NCI-H460 (cell line): ENCODE measurements around the gene ZG16B. TPM values are rescaled to one million over a fixed set of nuclear protein-coding genes. Genes with fewer than 3 reads are reported as not detected.
A peak's percentile ranks its signal among the peaks of the same experiment; 100 is the strongest.

Experiments used
- DNase-seq: peaks from one replicate; pipeline ENCODE4 v3.0.0-alpha.2; 2016; ENCODE audit warnings: low read depth; ENCODE audit errors: extremely low read depth
- small RNA-seq, 2 experiments: library from RNA; depleted of rRNA; stranded (forward); fragments of <200 nt; gene quantifications; one replicate each; pipeline ENCODE3, GENCODE V24; 2014
- total RNA-seq: library from RNA; depleted of rRNA; stranded (reverse); fragments of >200 nt; shearing (Covaris generic); gene quantifications from 2 replicates; pipeline ENCODE4 v1.2.3, GENCODE V29; 2014; rRNA removed

ZG16B gene
- total RNA-seq, 1 experiment from 2014 or later = 18.7 TPM

DNA sequence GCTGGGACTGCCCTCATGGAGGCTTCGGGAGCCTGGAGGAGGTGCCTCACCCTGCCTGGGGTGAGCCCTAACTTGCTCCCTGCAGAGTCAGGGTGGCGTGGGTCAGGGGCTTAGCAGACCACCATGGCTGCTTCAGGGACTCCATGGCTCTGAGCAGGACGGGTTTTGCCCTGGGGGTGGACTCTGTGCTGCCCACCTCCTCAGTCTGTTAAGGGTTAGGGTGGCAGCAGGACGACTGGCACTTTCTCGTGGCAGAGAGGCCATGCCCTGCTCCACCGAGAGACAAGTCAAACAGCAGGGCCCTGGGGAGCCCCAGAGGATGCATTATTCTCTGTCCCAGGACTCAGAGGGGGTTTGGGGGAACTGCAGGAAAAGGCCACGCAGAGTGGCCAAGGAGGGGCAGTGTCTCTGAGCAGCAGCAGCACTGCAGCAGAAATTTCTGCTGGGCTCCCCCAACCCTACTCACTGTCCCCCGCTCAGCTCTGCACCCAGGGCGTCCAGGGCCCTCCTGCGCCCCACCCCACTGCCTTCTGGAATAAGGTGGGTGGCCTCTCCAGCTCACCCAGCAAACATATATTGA is 29.7 kb downstream of the ZG16B start:
- no peak for DNase-seq

DNA sequence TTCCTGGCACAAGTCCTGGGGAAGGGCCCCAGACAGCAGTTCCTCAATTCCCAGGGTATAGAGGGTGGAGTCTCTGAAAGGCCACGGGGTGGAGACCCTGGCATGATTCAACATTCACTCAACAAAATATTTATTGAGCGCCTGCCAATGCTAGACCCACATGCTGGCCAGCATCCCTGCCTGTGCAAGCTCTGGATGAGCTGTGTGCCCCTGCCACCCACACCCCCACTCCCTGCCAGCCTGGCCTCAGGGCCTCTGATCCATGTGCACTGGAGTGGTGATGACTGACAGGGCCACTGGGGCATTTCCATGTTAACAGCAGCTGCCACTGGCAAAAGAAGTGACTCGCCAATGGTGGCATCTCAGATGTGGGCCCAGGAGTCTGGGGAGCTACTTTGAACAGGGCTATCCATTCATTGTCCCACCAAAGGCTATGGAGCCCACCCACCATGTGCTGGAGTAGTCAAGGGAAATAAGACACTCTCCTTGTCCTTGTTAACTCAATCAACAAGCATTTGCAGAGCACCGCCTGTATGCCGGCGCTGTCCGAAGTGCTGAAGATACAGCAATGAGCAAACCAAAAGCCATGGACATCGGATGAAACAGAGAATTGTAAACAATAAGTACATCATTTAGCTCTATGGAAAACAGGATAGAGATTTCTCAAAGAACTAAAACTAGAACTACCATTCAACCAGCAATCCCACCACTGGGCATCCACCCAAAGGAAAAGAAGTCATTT is 30.9 kb downstream of the ZG16B start:
- DNase-seq = no peak

DNA sequence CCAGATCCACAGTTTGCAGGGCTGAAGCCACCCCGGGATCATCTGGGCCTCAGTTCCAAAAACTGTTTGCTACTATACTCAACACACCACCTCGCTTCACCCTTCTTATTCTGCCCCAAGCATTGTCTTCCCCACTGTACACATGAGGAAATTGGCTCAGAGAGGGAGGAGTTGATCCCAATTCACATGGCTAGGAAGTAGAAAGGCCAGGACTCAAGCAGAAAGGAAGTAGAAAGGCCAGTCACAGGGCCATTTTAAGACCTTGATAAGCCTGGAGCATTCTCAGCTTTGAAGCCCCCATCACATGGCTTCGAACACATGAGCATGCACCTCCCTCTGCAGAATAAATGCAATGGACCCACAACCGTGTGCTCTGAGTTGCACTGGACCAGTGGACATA is 35.5 kb downstream of the ZG16B start:
- DNase-seq = no peak

DNA sequence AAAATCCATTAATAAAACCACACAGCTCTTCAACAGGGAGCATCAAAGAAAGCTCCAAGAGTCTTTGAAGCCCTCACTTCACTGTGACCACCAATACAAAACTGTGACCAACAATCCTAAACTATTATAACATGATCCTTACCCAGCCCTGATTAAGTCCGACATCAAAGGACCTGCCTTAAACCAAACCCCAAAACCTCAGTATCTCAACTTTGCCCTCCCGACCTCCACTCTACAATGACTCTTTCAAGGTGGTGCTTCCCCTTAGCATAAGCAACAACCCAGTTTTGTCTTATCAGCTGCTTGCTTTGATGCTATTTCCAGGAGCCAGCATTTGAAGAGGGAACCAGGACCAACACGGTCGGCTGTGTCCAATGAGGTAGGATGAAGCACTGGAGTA is 36.3 kb downstream of the ZG16B start:
- no peak for DNase-seq

DNA sequence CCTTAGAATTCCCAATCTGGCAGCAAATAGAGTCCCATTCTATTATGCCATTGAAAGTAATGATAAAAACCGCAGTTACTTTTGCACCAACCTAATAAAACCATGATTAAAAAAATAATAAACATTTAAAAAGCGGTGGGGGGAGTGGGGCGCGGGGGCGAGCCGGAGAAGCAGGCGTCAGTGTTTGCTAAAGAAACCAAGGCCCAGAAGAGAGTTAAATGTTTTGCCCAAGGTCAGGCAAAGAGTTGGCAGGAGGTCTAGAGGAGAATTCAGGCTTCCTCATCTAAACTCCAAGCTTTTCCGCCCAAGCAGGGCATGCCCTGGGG is 37.5 kb downstream of the ZG16B start:
- DNase-seq = no peak

DNA sequence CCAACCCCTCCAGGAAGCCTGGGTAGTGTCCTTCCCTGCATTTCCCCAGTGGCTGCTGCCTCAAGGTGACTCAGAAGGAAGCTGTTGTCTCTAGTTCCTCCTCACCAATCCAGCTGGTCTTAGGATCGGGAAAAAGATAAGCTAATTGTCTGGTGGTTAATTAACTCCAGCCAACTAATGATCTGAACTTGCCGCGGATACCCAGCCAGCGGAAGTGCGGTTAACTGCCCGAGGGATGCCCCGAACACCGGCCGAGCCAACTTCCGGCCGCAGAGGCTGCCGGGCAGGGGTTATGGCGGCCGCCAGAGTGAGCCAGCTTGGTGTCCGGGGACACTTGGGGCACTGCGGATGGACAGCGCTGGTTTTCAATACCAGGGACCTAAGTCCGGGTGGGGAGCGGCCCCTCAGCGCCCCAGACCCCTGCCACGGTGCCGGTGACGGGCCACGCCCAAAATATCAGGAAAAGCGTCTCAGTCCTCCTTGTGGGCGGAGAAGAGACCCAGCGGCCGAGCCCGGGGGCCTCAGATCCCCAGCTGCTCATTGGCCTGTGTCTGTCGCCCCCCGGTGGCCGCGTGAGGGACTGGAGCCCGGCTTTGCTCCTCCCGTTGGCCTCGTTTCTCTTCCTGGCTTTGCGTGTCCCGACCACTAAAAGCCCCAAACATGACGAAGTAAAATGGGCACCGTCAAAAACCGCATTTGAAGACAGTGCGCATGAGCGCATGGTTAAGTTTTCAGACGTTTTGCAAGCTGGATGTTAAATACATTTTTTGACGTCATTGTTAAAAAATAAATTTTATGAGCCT is 38.1 kb downstream of the ZG16B start:
- DNase-seq = peak; percentile 90

DNA sequence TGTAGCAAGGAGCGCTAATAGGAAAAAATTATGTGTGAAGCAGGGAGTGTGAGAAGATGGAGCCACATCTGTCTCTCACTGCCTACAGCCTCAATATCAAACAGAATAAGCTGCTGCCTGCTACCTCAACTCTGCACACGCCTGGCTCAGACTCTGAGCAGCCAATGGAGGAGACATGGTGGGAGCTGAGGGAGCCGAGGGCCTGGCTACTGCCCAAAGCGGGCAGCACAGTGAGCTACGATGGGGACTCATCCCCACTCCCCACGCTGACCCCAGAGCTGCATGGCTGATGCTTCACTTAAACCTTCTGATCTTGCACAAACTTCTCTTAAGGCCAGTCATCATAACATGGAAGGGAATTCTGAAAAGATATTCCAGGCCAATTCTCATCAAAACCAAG is 41.8 kb downstream of the ZG16B start:
- no peak for DNase-seq

DNA sequence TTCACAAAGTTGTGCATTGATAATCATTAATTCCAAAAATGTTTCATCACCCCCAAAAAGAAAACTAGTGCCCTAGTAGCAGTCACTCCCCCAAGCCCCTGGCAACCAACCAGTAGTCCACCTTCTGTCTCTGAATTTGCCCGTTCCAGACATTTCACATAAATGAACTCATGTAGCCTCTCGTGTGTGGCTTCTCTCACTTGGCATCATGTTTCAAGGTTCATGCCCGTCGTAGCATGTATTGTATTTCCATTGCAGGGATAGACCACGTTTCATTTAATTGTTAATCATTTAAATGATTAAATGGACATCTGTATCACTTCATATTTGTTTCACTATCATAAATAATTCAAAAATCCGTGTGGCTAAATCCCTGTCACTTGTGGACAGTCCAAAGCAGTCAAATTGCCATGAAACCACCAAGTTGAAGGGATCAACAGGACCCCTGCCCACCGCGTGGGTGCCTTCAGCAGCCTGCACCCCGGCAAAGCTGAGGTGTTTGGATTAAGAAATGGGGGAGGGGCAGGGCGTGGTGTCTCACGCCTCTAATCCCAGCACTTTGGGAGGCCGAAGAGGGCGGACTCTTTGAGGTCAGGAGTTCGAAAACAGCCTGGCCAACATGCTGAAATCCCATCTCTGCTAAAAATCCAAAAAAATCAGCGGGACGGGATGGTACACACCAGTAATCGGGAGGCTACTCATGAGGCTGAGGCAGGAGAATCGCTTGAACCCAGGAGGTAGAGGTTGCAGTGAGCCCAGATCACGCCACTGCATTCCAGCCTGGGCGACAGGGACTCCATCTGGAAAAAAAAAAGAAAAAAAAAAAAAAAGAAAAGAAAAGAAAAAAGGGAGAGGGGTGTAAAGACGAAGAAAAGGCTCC is 44.2 kb downstream of the ZG16B start:
- no peak for DNase-seq

DNA sequence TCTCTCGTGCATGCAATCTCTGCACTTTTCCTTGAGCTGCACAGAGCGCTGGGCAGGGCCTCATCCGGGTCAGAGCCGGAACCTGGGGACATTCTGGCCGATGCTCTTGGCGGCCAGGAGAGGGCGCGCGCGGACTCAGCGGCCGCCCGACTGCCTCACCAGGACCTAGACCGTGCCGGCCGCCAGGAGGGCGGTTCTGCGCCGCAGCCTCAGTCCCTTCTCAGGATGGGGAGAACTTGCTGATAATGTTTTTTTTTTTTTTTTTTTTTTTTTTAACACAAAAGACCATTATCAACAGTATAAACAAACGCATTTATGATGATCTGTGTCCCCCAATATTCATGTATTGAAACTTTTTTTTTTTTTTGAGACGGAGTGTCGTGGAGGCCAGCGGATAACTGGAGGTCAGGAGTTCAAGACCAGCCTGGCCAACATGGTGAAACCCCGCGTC is 44.8 kb downstream of the ZG16B start:
- DNase-seq = peak; percentile 76

DNA sequence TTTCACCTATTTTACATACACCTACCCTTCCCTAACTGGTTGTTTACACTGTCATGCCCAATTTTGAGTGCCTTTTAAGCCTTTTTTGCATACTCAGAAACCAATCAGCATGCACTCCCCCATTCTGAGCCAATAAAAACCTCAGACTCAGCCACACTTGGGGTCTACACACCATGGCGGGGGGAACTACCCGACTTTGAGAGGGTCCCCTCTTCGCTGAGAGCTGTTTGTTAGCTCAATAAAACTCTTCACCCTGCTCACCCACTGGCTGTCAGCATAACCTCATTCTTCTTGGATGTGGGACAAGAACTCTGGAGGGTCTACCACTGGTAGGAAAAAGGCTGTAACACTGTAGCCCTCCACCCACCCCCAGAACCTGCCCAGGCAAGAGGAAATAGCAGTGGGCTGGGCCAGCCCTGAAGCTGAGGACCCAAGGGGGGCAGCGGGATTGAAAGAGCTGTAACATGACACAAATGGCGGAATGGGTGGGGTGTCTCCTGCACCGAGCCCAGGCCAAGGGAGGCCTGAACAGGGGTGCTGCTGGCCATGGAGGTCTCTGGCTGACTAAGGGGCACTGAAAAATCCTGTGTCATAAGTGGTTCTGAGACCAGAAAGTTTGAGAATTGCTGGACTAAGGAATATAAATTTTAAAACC is 49.9 kb downstream of the ZG16B start:
- DNase-seq = no peak

Small RNA genes within 50 kb of the gene (small RNA-seq; reads per million reads assigned to genes)
- gene SNORA3C = 0 to 0.12 reads per million in 2 experiments

Other genes with a start within 250 kb of the ZG16B start
- gene KCTD5, start 147.8 kb upstream of the ZG16B start, total RNA-seq = 35.4 and 36.4 TPM in 2 replicates
- gene PRSS27, start 110.1 kb upstream of the ZG16B start, total RNA-seq = 3.0 and 3.8 TPM in 2 replicates
- 63.3 and 94.6 TPM in 2 replicates for gene SRRM2, start 77.7 kb upstream of the ZG16B start, total RNA-seq
- 125 and 162 TPM in 2 replicates for gene ELOB, start 53.0 kb upstream of the ZG16B start, total RNA-seq
- gene PRSS33, start 42.7 kb upstream of the ZG16B start, total RNA-seq = not detected in 2 replicates
- gene PRSS41, start 31.8 kb upstream of the ZG16B start, total RNA-seq = not detected in 2 replicates
- gene PRSS21, start 13.1 kb upstream of the ZG16B start, total RNA-seq = not detected in 2 replicates
- gene PRSS22, start 27.9 kb downstream of the ZG16B start, total RNA-seq = not detected in 2 replicates
- 80.1 and 88.9 TPM in 2 replicates for gene FLYWCH2, start 52.9 kb downstream of the ZG16B start, total RNA-seq
- gene FLYWCH1, start 81.6 kb downstream of the ZG16B start, total RNA-seq = 26.6 and 29.4 TPM in 2 replicates
- gene KREMEN2, start 134.0 kb downstream of the ZG16B start, total RNA-seq = 1.5 and 2.7 TPM in 2 replicates
- 19.0 and 24.4 TPM in 2 replicates for gene PAQR4, start 139.0 kb downstream of the ZG16B start, total RNA-seq
- 14.8 and 18.9 TPM in 2 replicates for gene PKMYT1, start 150.1 kb downstream of the ZG16B start, total RNA-seq
- gene CLDN9, start 182.6 kb downstream of the ZG16B start, total RNA-seq = 0.05 and 0.14 TPM in 2 replicates
- gene CLDN6, start 187.9 kb downstream of the ZG16B start, total RNA-seq = not detected in 2 replicates
- gene TNFRSF12A, start 190.1 kb downstream of the ZG16B start, total RNA-seq = 249 and 347 TPM in 2 replicates
- gene HCFC1R1, start 193.6 kb downstream of the ZG16B start, total RNA-seq = 29.3 and 33.4 TPM in 2 replicates
- 30.3 and 35.2 TPM in 2 replicates for gene THOC6, start 193.7 kb downstream of the ZG16B start, total RNA-seq
- not detected in 2 replicates for gene BICDL2, start 206.6 kb downstream of the ZG16B start, total RNA-seq
- gene MMP25, start 216.3 kb downstream of the ZG16B start, total RNA-seq = 0.14 and 0.25 TPM in 2 replicates
- gene IL32, start 235.3 kb downstream of the ZG16B start, total RNA-seq = 0.38 and 0.47 TPM in 2 replicates